ENCODE results near the gene CD83. TPM values are rescaled to one million over a fixed set of nuclear protein-coding genes. Genes with fewer than 3 reads are reported as not detected.
A peak's percentile ranks its signal among the peaks of the same experiment; 100 is the strongest.

The CD83 gene
- total RNA-seq, 1 experiment from 2014 or later: 15.2 TPM

DNA sequence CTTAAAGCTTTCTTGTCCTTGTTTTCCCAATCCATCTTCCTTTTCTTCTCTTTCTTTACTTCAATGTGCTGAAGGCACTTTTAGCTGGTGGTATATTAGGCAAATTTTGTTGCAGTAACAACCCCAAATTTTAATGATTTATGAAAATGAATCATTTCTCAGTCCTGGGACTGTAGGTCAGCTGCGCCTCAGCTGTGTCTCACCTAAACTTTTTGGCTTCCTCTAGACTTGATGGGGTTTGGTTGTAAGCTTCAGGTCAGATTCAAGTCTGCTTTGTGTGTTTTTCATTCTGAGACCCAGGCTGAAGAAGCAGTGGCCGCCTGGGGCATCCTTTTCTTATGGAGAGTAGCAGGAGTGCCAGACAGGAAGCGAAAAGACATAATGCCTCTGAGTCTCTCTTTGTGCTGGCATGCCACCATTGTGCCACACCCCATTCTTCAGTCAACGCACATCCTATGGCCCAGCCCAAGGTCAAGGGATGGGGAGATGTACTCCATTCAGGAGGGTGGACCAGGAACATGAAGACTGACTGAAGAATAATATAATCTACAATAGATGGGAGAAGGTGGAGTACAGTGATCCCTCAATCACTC is 28.9 kb upstream of the CD83 start:
- no peak for TF ChIP-seq EZH2 (IDR thresholded peaks at IDR 0.05; ENCODE audit: low read length, unreplicated experiment)
- TF ChIP-seq, protein P1, sequence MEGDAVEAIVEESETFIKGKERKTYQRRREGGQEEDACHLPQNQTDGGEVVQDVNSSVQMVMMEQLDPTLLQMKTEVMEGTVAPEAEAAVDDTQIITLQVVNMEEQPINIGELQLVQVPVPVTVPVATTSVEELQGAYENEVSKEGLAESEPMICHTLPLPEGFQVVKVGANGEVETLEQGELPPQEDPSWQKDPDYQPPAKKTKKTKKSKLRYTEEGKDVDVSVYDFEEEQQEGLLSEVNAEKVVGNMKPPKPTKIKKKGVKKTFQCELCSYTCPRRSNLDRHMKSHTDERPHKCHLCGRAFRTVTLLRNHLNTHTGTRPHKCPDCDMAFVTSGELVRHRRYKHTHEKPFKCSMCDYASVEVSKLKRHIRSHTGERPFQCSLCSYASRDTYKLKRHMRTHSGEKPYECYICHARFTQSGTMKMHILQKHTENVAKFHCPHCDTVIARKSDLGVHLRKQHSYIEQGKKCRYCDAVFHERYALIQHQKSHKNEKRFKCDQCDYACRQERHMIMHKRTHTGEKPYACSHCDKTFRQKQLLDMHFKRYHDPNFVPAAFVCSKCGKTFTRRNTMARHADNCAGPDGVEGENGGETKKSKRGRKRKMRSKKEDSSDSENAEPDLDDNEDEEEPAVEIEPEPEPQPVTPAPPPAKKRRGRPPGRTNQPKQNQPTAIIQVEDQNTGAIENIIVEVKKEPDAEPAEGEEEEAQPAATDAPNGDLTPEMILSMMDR (conservative IDR thresholded peaks at IDR 0.05; ENCODE audit: low read depth, low read length): no peak
- no peak for TF ChIP-seq EZH2phosphoT487 (IDR thresholded peaks at IDR 0.05; ENCODE audit: borderline replicate concordance, low read length)
- no peak overlapping the region for H3K27ac ChIP-seq (ENCODE audit: low read length)
- H4K20me1 ChIP-seq (ENCODE audit: low read length): no peaks in the 10 kb centered on the region
- intact Hi-C loops (cut with micrococcal nuclease): no loop called here
- no peaks in the 10 kb centered on the region for H3K27me3 ChIP-seq (ENCODE audit: low read length)
- H3K79me2 ChIP-seq (ENCODE audit: low read length): no peaks in the 10 kb centered on the region
- POLR2A ChIA-PET (ENCODE audit: unreplicated experiment): no interaction called here
- H3K9ac ChIP-seq (ENCODE audit: low read length): no peak overlapping the region
- no peaks in the 10 kb centered on the region for H3K36me3 ChIP-seq (ENCODE audit: low read depth, low read length)
- peak; percentile 23 for DNase-seq
- H3K4me2 ChIP-seq (ENCODE audit: low read length): no peak overlapping the region
- CTCF ChIA-PET: interaction anchor here (0.6 kb wide), 1 partner anchor 13 kb away, joined by 3 read pairs; no protein-coding TSS in a partner anchor
- no peaks in the 10 kb centered on the region for H3K9me3 ChIP-seq (ENCODE audit: low read length)
- BruUV-seq (replicated peaks): no TSS peak
- H3K4me1 ChIP-seq (ENCODE audit: insufficient read depth, low read length): peaks cover 4% of the 10 kb centered on the region; the same call in 1 of the 2 replicates
- no peaks in the 10 kb centered on the region for H3F3A ChIP-seq (ENCODE audit: low read length, unreplicated experiment)
- H3K4me3 ChIP-seq (ENCODE audit: low read length): no peak overlapping the region
- no peaks in the 10 kb centered on the region for H3K9me2 ChIP-seq (replicated peaks; ENCODE audit: low read length)
- ATAC-seq: peak; percentile 46; the same call in 1 of the 2 replicates
- H2AFZ ChIP-seq (ENCODE audit: low read length): no peak overlapping the region

DNA sequence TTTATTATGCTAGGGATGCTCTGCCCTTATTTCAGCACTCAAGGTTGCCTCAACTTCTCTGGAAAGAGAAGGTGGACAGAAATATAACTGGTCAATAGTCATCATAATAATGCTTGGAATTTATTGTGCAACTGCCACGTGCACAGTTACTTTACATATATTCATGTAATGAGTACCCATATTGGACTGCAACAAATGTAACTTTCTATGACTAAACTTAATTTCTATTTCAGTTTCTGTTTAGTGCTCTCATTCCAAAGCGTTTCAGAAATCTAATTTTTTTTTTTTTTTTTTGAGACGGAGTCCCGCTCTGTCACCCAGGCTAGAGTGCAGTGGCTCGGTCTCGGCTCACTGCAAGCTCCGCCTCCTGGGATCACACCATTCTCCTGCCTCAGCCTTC is 28.3 kb upstream of the CD83 start:
- Histone ChIP-seq H3K9me3 (ENCODE audit: low read length) (no peaks in the 10 kb centered on the region), H3K9ac (ENCODE audit: low read length) (no peak overlapping the region), H3K79me2 (ENCODE audit: low read length) (no peaks in the 10 kb centered on the region), H3K9me2 (replicated peaks; ENCODE audit: low read length) (no peaks in the 10 kb centered on the region), H3K4me1 (ENCODE audit: insufficient read depth, low read length) (peaks cover 4% of the 10 kb centered on the region; the same call in 1 of the 2 replicates), H3K27me3 (ENCODE audit: low read length) (no peaks in the 10 kb centered on the region), H4K20me1 (ENCODE audit: low read length) (no peaks in the 10 kb centered on the region), H3K27ac (ENCODE audit: low read length) (no peak overlapping the region), H3K4me2 (ENCODE audit: low read length) (no peak overlapping the region), H3K36me3 (ENCODE audit: low read depth, low read length) (no peaks in the 10 kb centered on the region), H3F3A (ENCODE audit: low read length, unreplicated experiment) (no peaks in the 10 kb centered on the region), H3K4me3 (ENCODE audit: low read length) (no peak overlapping the region), H2AFZ (ENCODE audit: low read length) (no peak overlapping the region)
- ChIA-PET POLR2A (ENCODE audit: unreplicated experiment) (no interaction called here), CTCF (no interaction called here)
- TF ChIP-seq, protein P1 (conservative IDR thresholded peaks at IDR 0.05; ENCODE audit: low read depth, low read length): no peak
- TF ChIP-seq EZH2 (IDR thresholded peaks at IDR 0.05; ENCODE audit: low read length, unreplicated experiment) (no peak), EZH2phosphoT487 (IDR thresholded peaks at IDR 0.05; ENCODE audit: borderline replicate concordance, low read length) (no peak)
- BruUV-seq (replicated peaks): no TSS peak
- ATAC-seq (no peak), DNase-seq (no peak)
- intact Hi-C loops (cut with micrococcal nuclease): no loop called here

DNA sequence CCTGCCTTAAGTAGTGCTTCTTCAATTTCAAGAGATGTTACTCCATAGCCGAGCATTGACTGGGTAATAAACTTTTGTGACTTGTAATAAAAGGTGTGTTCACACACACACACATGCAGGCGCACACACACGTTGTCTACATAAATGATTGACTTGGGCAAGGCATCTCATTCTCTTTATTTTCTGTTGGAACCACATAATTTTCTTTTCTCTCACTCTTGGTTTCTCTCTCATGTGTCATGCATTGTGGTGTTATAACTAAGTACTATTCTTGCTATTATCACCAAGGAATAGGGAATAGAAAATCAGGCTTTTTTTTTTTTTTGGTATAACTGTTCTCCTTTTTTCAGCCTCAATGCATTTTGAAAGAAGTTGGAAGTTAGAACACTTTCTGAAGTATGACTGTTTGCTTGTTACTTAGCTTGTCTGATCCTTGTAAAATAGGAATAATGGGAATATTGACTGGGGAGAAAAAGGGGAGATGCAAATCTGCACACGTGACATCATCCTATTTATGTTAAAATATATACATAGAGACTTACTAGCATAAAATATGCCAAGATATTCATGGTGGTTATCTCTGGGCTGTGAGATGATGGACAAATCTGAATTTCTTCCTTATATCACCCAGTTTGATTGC is 26.1 kb upstream of the CD83 start:
- ChIA-PET CTCF (no interaction called here), POLR2A (ENCODE audit: unreplicated experiment) (no interaction called here)

More for the DNA sequence above, 26.1 kb upstream of the CD83 start:
- no peaks in the 10 kb centered on the region for H4K20me1 ChIP-seq (ENCODE audit: low read length)
- no peaks in the 10 kb centered on the region for H3K27me3 ChIP-seq (ENCODE audit: low read length)
- DNase-seq (no peak), ATAC-seq (no peak)
- no peak overlapping the region for H2AFZ ChIP-seq (ENCODE audit: low read length)
- H3K9me3 ChIP-seq (ENCODE audit: low read length): no peaks in the 10 kb centered on the region
- no TSS peak for BruUV-seq (replicated peaks)
- H3K27ac ChIP-seq (ENCODE audit: low read length): no peak overlapping the region
- no peaks in the 10 kb centered on the region for H3K36me3 ChIP-seq (ENCODE audit: low read depth, low read length)
- no peak overlapping the region for H3K4me3 ChIP-seq (ENCODE audit: low read length)
- H3K79me2 ChIP-seq (ENCODE audit: low read length): no peaks in the 10 kb centered on the region
- no peak overlapping the region for H3K4me2 ChIP-seq (ENCODE audit: low read length)
- H3F3A ChIP-seq (ENCODE audit: low read length, unreplicated experiment): no peaks in the 10 kb centered on the region
- H3K9ac ChIP-seq (ENCODE audit: low read length): no peak overlapping the region
- peaks cover 4% of the 10 kb centered on the region; the same call in 1 of the 2 replicates for H3K4me1 ChIP-seq (ENCODE audit: insufficient read depth, low read length)
- intact Hi-C loops (cut with micrococcal nuclease): no loop called here
- TF ChIP-seq, protein P1 (conservative IDR thresholded peaks at IDR 0.05; ENCODE audit: low read depth, low read length): no peak
- TF ChIP-seq EZH2phosphoT487 (IDR thresholded peaks at IDR 0.05; ENCODE audit: borderline replicate concordance, low read length): no peak
- no peak for TF ChIP-seq EZH2 (IDR thresholded peaks at IDR 0.05; ENCODE audit: low read length, unreplicated experiment)
- no peaks in the 10 kb centered on the region for H3K9me2 ChIP-seq (replicated peaks; ENCODE audit: low read length)
